Body of pancreas (tissue), 4 donors: ENCODE measurements around the gene KCNQ5. TPM values are rescaled to one million over a fixed set of nuclear protein-coding genes. Genes with fewer than 3 reads are reported as not detected.

ENCODE experiments used
- ATAC-seq: fragments of 150-250 bp; one replicate; pipeline ENCODE4 v1.9.1; 2016
- DNase-seq, 4 donors: peaks; one replicate each; pipeline ENCODE4 v3.0.0-alpha.2; 2019
- H3K27ac ChIP-seq, 4 donors: fragments of 200-600 bp; sonication (generic); 1 replicate in 3 of 4; 2 replicates in 1 of 4; pipeline versions ENCODE4 v1.5.1 to v1.6.1; 2016 to 2019; ENCODE audit warnings: mild to moderate bottlenecking in 1 of 4, mixed read lengths in 1 of 4, moderate library complexity in 1 of 4
- H3K27me3 ChIP-seq, 2 donors: fragments of 200-600 bp; sonication (generic); one replicate each; pipeline ENCODE4 v1.6.0; 2016; ENCODE audit warnings: mild to moderate bottlenecking in 1 of 2
- H3K36me3 ChIP-seq, 2 donors: fragments of 200-600 bp; sonication (generic); replicated peaks in 1 of 2; 2 replicates each; pipeline ENCODE4 v1.5.1; 2016; ENCODE audit warnings: low read depth in 2 of 2; ENCODE audit not compliant: insufficient read depth in 1 of 2
- H3K4me1 ChIP-seq: fragments of 200-600 bp; sonication (generic); one replicate; pipeline ENCODE4 v1.6.0; 2016
- H3K4me3 ChIP-seq, 2 donors: fragments of 200-600 bp; sonication (generic); 1 replicate in 1 of 2; 2 replicates in 1 of 2; pipeline ENCODE4 v1.5.1; 2016 to 2019
- H3K9me3 ChIP-seq, 3 donors: fragments of 200-600 bp; sonication (generic); 1 replicate in 2 of 3; 2 replicates in 1 of 3; pipeline ENCODE4 v1.5.1; 2016
- POLR2A ChIP-seq, 3 donors: fragments of 450-650 bp; IDR thresholded peaks; one replicate each; pipeline ENCODE4 v1.6.1; 2016; ENCODE audit warnings: antibody characterized with exemption in 3 of 3, mild to moderate bottlenecking in 2 of 3
- WGBS, 2 donors: methylation state at CpG; one replicate each; pipeline ENCODE4 v1.1.5; 2017; 5-methylcytosine and 5-hydroxymethylcytosine counted together
- intact Hi-C: fragments of 100-400 bp; cut with DNase I; formaldehyde crosslinking; loops from one replicate; pipeline ENCODE4 v1.15.1; 2023
- total RNA-seq, 2 donors: library from RNA; depleted of rRNA; stranded (reverse); fragments of >200 nt; gene quantifications; one replicate each; pipeline ENCODE4 v1.1.0, GENCODE V29; 2016
- TF ChIP-seq, protein P1 (sequence below), 7 experiments: fragments of 450-650 bp in 4 of 7; fragments of 200-600 bp in 3 of 7; sonication (generic) in 3 of 7; IDR thresholded peaks; one replicate each; pipeline ENCODE4 v1.5.1; 2016 to 2019; ENCODE audit warnings: antibody characterized with exemption in 7 of 7

KCNQ5 gene
- total RNA-seq, 2 donors from 2014 or later = 1.0 to 1.6 TPM

DNA sequence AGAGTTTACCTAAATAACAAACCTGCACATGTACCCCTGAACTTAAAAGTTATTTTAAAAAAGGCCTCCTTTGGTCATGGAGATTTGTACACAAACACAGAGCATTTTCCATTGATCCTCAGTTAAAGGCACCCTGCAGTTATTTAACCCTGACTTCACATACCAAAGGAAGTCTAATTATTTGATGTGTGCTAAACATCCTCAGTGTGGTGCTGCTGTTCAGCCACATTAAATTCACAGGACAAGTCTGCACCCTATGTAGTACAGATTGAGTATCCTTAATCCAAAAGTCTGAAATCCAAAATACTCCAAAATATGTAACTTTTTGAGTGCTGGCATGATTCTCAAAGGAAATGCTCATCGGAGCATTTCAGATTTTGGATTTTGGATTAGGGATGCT is 21.4 kb downstream of the KCNQ5 start:
- Histone ChIP-seq H3K27me3 (no peaks in the 10 kb centered on the region), H3K4me1 (no peaks in the 10 kb centered on the region), H3K27ac (no peak overlapping the region), H3K9me3 (no peaks in the 10 kb centered on the region), H3K4me3 (no peak overlapping the region), H3K36me3 (no peaks in the 10 kb centered on the region)
- ATAC-seq = no peak
- intact Hi-C loops = no loop called here
- WGBS, 2 donors = 81 to 100% methylated on average over 1 of the region's 1 CpG
- TF ChIP-seq, protein P1, sequence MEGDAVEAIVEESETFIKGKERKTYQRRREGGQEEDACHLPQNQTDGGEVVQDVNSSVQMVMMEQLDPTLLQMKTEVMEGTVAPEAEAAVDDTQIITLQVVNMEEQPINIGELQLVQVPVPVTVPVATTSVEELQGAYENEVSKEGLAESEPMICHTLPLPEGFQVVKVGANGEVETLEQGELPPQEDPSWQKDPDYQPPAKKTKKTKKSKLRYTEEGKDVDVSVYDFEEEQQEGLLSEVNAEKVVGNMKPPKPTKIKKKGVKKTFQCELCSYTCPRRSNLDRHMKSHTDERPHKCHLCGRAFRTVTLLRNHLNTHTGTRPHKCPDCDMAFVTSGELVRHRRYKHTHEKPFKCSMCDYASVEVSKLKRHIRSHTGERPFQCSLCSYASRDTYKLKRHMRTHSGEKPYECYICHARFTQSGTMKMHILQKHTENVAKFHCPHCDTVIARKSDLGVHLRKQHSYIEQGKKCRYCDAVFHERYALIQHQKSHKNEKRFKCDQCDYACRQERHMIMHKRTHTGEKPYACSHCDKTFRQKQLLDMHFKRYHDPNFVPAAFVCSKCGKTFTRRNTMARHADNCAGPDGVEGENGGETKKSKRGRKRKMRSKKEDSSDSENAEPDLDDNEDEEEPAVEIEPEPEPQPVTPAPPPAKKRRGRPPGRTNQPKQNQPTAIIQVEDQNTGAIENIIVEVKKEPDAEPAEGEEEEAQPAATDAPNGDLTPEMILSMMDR (IDR thresholded peaks at IDR 0.05) = no peak
- TF ChIP-seq POLR2A (IDR thresholded peaks at IDR 0.05) = no peak
- no peak for DNase-seq

DNA sequence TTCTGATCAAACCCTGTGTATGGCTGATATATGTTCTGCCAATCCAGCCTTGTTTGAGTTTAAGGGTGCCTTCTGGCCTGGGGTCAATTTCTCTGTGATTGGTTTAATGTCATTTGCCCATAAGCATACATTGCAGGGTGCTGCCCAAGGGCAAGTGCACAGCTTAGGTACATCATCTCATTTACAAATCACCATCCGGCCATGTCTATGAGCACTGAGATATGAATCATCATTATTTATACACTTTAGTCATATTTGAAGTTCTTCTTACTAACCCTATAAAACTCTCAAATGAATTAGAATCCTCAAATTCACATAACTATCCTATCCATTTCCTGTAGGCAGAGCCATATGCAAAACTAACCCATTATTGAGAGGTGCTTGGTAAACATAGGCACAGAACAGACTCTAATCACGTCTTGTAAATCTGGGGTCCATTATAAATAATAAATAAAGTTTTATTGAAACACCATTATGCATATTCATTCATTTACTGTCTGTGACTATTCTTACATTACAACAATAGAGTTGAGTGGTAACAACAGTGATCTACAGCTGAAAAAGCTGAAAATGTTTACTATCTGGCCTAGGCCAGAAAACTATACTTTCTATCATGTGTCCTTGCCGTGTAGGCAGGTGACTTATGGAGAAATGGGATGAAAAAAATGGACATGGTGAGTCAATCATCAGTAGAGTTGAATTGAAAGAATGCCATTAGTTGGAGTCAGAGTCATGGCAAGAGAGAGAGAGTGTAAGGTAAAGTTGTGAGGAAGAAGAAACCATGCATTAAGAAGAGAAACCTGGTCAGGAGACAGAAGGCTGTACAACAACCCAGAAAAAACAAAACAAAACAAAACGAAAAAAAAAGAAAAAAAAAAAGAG is 25.0 kb downstream of the KCNQ5 start:
- Histone ChIP-seq H3K4me3 (no peak overlapping the region), H3K4me1 (no peaks in the 10 kb centered on the region), H3K36me3 (no peaks in the 10 kb centered on the region), H3K27ac (no peak overlapping the region), H3K27me3 (no peaks in the 10 kb centered on the region), H3K9me3 (no peaks in the 10 kb centered on the region)
- intact Hi-C loops = no loop called here
- ATAC-seq (no peak), DNase-seq (no peak)
- TF ChIP-seq, protein P1 (IDR thresholded peaks at IDR 0.05) = no peak
- TF ChIP-seq POLR2A (IDR thresholded peaks at IDR 0.05) = no peak
- WGBS, 2 donors = 70 to 73% methylated on average over 4 of the region's 4 CpGs

DNA sequence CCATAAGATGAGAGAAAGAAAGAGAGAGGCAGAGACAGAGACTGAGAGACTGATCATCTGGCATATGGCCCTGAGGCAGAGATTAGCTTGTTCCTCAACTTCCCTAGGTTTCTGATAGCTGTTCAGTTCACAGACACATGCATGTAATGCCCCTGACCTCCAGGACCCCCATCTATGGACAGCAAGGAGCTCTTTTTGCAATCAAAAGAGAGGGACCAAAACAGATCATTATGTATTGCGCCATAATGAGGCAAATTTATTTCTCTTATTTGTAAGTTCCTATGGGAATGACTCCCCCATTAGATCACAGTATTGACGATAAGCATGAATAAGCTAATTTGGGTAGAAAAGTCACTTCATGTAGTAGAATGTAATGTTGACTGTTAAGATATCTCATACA is 25.6 kb downstream of the KCNQ5 start:
- Histone ChIP-seq H3K4me3 (no peak overlapping the region), H3K27ac (no peak overlapping the region), H3K4me1 (no peaks in the 10 kb centered on the region), H3K9me3 (no peaks in the 10 kb centered on the region), H3K27me3 (no peaks in the 10 kb centered on the region), H3K36me3 (no peaks in the 10 kb centered on the region)
- TF ChIP-seq POLR2A (IDR thresholded peaks at IDR 0.05) = no peak
- TF ChIP-seq, protein P1 (IDR thresholded peaks at IDR 0.05) = no peak
- intact Hi-C loops = no loop called here
- WGBS, 2 donors = 88 to 95% methylated on average over 2 of the region's 2 CpGs
- ATAC-seq (no peak), DNase-seq (no peak)

DNA sequence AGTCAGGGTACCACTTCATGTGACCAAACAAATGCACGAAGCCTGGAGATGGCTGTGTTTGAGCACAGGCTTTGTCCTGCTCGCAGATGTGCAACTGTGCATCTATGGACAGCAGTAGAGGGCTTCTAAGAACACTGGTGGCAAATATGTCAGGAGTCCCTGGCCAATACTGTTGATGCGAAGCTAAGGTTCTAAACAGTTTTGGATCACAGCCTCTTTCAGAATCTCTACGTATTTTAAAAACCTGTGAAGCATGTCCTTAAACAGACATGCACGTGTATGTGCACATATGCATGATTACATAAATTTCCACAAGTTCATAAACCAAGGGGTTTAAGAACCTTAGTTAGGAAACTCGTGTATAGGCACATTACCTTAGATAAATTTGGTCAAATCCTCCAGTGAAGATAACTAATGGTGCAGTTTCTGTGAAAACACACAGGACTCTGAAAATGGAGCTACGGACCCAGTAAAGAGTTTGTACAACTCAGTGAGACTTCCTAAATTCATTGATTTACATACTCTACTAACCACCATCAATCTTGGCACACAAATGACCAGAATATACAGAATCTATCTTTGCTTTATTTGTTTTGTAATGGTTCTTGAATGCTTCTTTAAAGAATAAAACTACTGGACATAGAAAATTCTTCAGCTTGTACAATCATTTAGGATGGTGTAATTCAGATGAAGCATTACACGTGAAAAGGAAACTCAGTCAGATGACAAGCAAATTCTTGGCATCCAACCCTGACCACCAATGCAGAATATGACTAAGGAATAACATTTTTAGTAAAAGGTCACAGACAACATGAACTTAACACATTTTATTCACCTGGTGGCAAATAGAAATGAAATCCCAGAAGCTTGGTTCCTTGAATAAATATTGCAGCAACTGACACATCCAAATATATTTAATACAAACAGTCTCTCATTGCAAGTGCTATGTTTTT is 27.4 kb downstream of the KCNQ5 start:
- H3K9me3 ChIP-seq = no peaks in the 10 kb centered on the region
- TF ChIP-seq, protein P1 (IDR thresholded peaks at IDR 0.05) = no peak
- H3K36me3 ChIP-seq = no peaks in the 10 kb centered on the region
- no peaks in the 10 kb centered on the region for H3K4me1 ChIP-seq
- intact Hi-C loops = no loop called here
- no peaks in the 10 kb centered on the region for H3K27me3 ChIP-seq
- 70 to 71% methylated on average over 8 of the region's 8 CpGs for WGBS, 2 donors
- DNase-seq (no peak), ATAC-seq (no peak)
- no peak overlapping the region for H3K4me3 ChIP-seq
- no peak overlapping the region for H3K27ac ChIP-seq
